Thoracic aorta (tissue), 2 donors: ENCODE measurements around the gene PPHLN1. TPM values are rescaled to one million over a fixed set of nuclear protein-coding genes. Genes with fewer than 3 reads are reported as not detected.

Experiments used
- ATAC-seq: fragments of 150-250 bp; one replicate; pipeline ENCODE4 v1.8.0; 2017; ENCODE audit warnings: low read depth; ENCODE audit not compliant: insufficient number of reproducible peaks, low FRiP score
- DNase-seq: peaks from one replicate; pipeline ENCODE4 v3.0.0-alpha.2; 2020; ENCODE audit warnings: low spot score
- H3K27ac ChIP-seq, 2 donors: fragments of 200-600 bp; sonication (generic); 1 replicate in 1 of 2; 2 replicates in 1 of 2; pipeline ENCODE4 v1.5.1; 2016; ENCODE audit warnings: mild to moderate bottlenecking in 2 of 2, moderate library complexity in 2 of 2
- H3K27me3 ChIP-seq: fragments of 200-600 bp; sonication (generic); replicated peaks from 2 replicates; pipeline ENCODE4 v1.6.0; 2016; ENCODE audit warnings: mild to moderate bottlenecking; ENCODE audit not compliant: insufficient read depth
- H3K36me3 ChIP-seq: fragments of 200-600 bp; sonication (generic); one replicate; pipeline ENCODE4 v1.5.1; 2016
- H3K4me1 ChIP-seq, 2 donors: fragments of 200-600 bp; sonication (generic); 1 replicate in 1 of 2; 2 replicates in 1 of 2; pipeline versions ENCODE4 v1.5.1 to v1.6.0; 2016; ENCODE audit warnings: low read depth in 2 of 2, mild to moderate bottlenecking in 1 of 2; ENCODE audit not compliant: control insufficient read depth in 1 of 2
- H3K4me3 ChIP-seq: fragments of 200-600 bp; sonication (generic); 2 replicates; pipeline ENCODE4 v1.5.1; 2016; ENCODE audit warnings: mild to moderate bottlenecking
- H3K9me3 ChIP-seq: fragments of 200-600 bp; sonication (generic); 2 replicates; pipeline ENCODE4 v1.5.1; 2016
- total RNA-seq, 2 donors: library from RNA; depleted of rRNA; stranded (reverse); fragments of >200 nt; gene quantifications; one replicate each; pipeline versions ENCODE4 v1.1.0 to v1.2.3, GENCODE V29; 2016
- TF ChIP-seq, protein P1 (sequence below): fragments of 200-600 bp; sonication (generic); IDR thresholded peaks from one replicate; pipeline ENCODE4 v1.5.1; 2019; ENCODE audit warnings: antibody characterized with exemption

PPHLN1 gene
- total RNA-seq, 2 donors from 2014 or later = 41.7 to 95.8 TPM

GRCh38 chr12:42286741-42287140, 39.2 kb upstream of the PPHLN1 start:
- ATAC-seq = no peak
- Histone ChIP-seq H3K4me3 (no peak overlapping the region), H3K27ac (no peak overlapping the region), H3K27me3 (no peaks in the 10 kb centered on the region), H3K9me3 (no peaks in the 10 kb centered on the region), H3K36me3 (no peaks in the 10 kb centered on the region), H3K4me1 (no peaks in the 10 kb centered on the region)
- no peak for DNase-seq
- TF ChIP-seq, protein P1, sequence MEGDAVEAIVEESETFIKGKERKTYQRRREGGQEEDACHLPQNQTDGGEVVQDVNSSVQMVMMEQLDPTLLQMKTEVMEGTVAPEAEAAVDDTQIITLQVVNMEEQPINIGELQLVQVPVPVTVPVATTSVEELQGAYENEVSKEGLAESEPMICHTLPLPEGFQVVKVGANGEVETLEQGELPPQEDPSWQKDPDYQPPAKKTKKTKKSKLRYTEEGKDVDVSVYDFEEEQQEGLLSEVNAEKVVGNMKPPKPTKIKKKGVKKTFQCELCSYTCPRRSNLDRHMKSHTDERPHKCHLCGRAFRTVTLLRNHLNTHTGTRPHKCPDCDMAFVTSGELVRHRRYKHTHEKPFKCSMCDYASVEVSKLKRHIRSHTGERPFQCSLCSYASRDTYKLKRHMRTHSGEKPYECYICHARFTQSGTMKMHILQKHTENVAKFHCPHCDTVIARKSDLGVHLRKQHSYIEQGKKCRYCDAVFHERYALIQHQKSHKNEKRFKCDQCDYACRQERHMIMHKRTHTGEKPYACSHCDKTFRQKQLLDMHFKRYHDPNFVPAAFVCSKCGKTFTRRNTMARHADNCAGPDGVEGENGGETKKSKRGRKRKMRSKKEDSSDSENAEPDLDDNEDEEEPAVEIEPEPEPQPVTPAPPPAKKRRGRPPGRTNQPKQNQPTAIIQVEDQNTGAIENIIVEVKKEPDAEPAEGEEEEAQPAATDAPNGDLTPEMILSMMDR = no peak

GRCh38 chr12:42288544-42288943, 37.4 kb upstream of the PPHLN1 start:
- ATAC-seq (no peak), DNase-seq (no peak)
- H3K36me3 ChIP-seq = no peaks in the 10 kb centered on the region
- TF ChIP-seq, protein P1 = no peak
- no peak overlapping the region for H3K27ac ChIP-seq
- no peaks in the 10 kb centered on the region for H3K27me3 ChIP-seq
- H3K4me1 ChIP-seq = no peaks in the 10 kb centered on the region
- H3K4me3 ChIP-seq = no peak overlapping the region
- H3K9me3 ChIP-seq = no peaks in the 10 kb centered on the region

DNA sequence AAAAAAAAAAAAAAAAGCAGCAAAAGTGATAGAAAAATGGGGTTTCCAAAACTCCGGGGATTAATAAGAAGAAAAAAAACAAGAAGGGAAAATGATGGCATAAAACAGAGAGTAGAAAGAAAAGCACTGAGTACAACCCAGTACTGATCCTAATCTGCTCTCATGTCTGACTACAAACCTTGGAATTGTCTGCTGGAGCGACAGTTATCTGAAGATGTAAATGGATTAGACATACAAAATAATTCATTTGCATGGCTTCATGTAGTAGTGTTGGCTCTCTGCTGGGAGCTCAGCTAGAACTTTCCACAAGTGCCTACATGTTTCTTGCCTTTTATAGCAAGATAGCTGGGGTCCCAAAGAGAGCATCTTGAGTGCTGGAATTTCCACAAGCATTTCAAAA, 34.3 kb upstream of the PPHLN1 start:
- Histone ChIP-seq H3K27me3 (no peaks in the 10 kb centered on the region), H3K4me3 (no peak overlapping the region), H3K9me3 (no peaks in the 10 kb centered on the region), H3K27ac (no peak overlapping the region), H3K36me3 (no peaks in the 10 kb centered on the region), H3K4me1 (no peaks in the 10 kb centered on the region)
- DNase-seq = no peak
- TF ChIP-seq, protein P1 = no peak
- no peak for ATAC-seq

- Histone ChIP-seq H3K36me3 (no peaks in the 10 kb centered on the region), H3K27ac (no peak overlapping the region), H3K4me1 (no peaks in the 10 kb centered on the region), H3K9me3 (no peaks in the 10 kb centered on the region), H3K4me3 (no peak overlapping the region), H3K27me3 (no peaks in the 10 kb centered on the region)
- DNase-seq (no peak), ATAC-seq (no peak)
- TF ChIP-seq, protein P1 = no peak
Measured at GRCh38 chr12:42296503-42297109, 29.4 kb upstream of the PPHLN1 start.

DNA sequence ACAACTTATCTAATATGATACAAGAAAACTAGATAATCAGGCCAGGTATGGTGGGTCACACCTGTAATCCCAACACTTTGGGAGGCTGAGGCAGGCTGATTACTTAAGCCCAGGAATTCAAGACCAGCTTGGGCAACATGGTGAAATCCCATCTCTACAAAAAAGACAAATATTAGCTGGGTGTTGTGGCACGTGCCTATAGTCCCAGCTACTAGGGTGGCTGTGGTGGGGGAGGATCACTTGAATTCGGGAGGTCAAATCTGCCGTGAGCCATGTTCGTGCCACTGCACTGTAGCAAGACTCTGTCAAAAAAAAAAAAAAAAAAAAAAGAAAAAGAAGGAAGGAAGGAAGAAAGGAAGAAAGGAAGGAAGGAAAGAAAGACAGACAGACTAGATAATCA, 27.1 kb upstream of the PPHLN1 start:
- TF ChIP-seq, protein P1 = no peak
- Histone ChIP-seq H3K4me3 (no peak overlapping the region), H3K36me3 (no peaks in the 10 kb centered on the region), H3K27me3 (no peaks in the 10 kb centered on the region), H3K4me1 (no peaks in the 10 kb centered on the region), H3K27ac (no peak overlapping the region), H3K9me3 (no peaks in the 10 kb centered on the region)
- DNase-seq (no peak), ATAC-seq (no peak)
